BE2C (cell line): ENCODE results near the gene MROH2B.

Experiments used
- DNase-seq: peaks from one replicate; pipeline ENCODE4 v3.0.0-alpha.2; 2020
- H3K27me3 ChIP-seq: fragments of 250-450 bp; sonication (Bioruptor Pico); 2 replicates; pipeline ENCODE4 v1.5.1; 2020; ENCODE audit warnings: mild to moderate bottlenecking
- H3K36me3 ChIP-seq: fragments of 250-450 bp; sonication (Bioruptor Pico); 2 replicates; pipeline ENCODE4 v1.5.1; 2020; ENCODE audit warnings: mild to moderate bottlenecking
- H3K4me1 ChIP-seq: fragments of 250-450 bp; sonication (Bioruptor Pico); 2 replicates; pipeline ENCODE4 v1.5.1; 2020
- H3K4me3 ChIP-seq: 2 replicates; pipeline ENCODE4 v1.5.1; 2011; ENCODE audit warnings: low read depth, low read length
- H3K9me3 ChIP-seq: fragments of 250-450 bp; sonication (Bioruptor Pico); 2 replicates; pipeline ENCODE4 v1.5.1; 2020
- CTCF ChIP-seq: IDR thresholded peaks from 2 replicates; pipeline ENCODE4 v1.5.1; 2012; ENCODE audit warnings: mild to moderate bottlenecking, low read depth, low read length

The MROH2B gene

GRCh38 chr5:40991981-40992559, 79.1 kb downstream of the MROH2B start:
- no peaks in the 10 kb centered on the region for H3K36me3 ChIP-seq
- H3K27me3 ChIP-seq: no peaks in the 10 kb centered on the region
- TF ChIP-seq CTCF: no peak
- H3K4me1 ChIP-seq: no peaks in the 10 kb centered on the region
- no peak overlapping the region for H3K4me3 ChIP-seq
- DNase-seq: no peak
- no peaks in the 10 kb centered on the region; the same call in 1 of the 2 replicates for H3K9me3 ChIP-seq

GRCh38 chr5:40991168-40991980, 79.8 kb downstream of the MROH2B start:
- Histone ChIP-seq H3K9me3 (no peaks in the 10 kb centered on the region; the same call in 1 of the 2 replicates), H3K4me1 (no peaks in the 10 kb centered on the region), H3K27me3 (no peaks in the 10 kb centered on the region), H3K36me3 (no peaks in the 10 kb centered on the region), H3K4me3 (no peak overlapping the region)
- DNase-seq: no peak
- no peak for TF ChIP-seq CTCF

- no peak for TF ChIP-seq CTCF
- Histone ChIP-seq H3K4me3 (no peak overlapping the region), H3K4me1 (no peaks in the 10 kb centered on the region), H3K9me3 (no peaks in the 10 kb centered on the region; the same call in 1 of the 2 replicates), H3K27me3 (no peaks in the 10 kb centered on the region), H3K36me3 (no peaks in the 10 kb centered on the region)
- DNase-seq: no peak
Measured at GRCh38 chr5:40988746-40989510, 82.2 kb downstream of the MROH2B start.

GRCh38 chr5:40987349-40987748, 83.8 kb downstream of the MROH2B start:
- no peak for TF ChIP-seq CTCF
- no peak for DNase-seq
- no peaks in the 10 kb centered on the region for H3K4me1 ChIP-seq
- H3K36me3 ChIP-seq: no peaks in the 10 kb centered on the region
- no peaks in the 10 kb centered on the region; the same call in 1 of the 2 replicates for H3K9me3 ChIP-seq
- no peaks in the 10 kb centered on the region for H3K27me3 ChIP-seq
- no peak overlapping the region for H3K4me3 ChIP-seq

- DNase-seq: no peak
- Histone ChIP-seq H3K4me3 (no peak overlapping the region), H3K36me3 (no peaks in the 10 kb centered on the region), H3K9me3 (no peaks in the 10 kb centered on the region; the same call in 1 of the 2 replicates), H3K27me3 (no peaks in the 10 kb centered on the region), H3K4me1 (no peaks in the 10 kb centered on the region)
- TF ChIP-seq CTCF: no peak
Measured at GRCh38 chr5:40986666-40987065, 84.5 kb downstream of the MROH2B start.
